TTC549 (cell line): ENCODE data around the gene ARID4A.
A peak's percentile ranks its signal among the peaks of the same experiment; 100 is the strongest.
"Not testable (repeated sequence)": the region's sequence is repeated elsewhere in the genome, so short reads cannot be mapped to it uniquely, and the experiment has no call there.

Experiments
- FAIRE-seq: peaks from 2 replicates; lab custom pipeline; 2012; peaks lifted over from hg19 to GRCh38; lab: Jason Lieb, UNC

The ARID4A gene

DNA sequence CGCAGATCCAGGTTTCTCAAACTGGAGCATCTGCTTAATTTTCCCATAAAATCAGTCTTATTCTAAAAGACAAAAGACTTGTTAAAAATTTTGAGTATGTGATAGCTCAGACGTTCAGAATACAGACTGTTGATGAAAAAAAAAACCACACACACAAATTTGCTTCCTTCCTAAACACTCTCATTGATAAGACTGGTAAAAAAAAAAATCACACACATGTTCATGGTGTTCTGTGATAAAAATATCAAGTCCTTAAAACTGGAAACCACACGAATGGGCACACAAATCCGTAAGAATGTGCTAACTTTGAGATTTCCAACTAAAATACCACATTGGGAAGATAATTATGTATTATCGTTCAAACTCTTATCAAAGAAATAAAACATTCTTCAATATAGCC lies 6.7 kb upstream of the ARID4A start:
- FAIRE-seq = no peak

DNA sequence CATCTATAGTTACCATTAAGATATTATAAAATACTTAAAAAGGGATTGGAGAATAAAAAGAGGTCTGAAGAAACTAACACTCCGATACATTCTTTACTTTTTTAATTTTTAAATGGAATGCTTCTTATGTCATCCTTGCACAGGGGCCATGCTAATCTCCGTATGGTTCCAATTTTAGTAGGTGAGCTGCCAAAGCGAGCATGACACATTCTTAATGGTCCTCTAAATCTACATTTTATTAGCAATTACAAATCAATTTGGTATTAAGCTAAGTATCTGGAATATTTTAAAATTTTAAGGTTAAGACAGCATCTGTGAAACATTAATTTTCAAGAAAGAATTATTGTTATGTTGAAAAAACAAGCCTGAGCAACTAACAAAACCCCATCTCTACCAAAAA lies 6.2 kb upstream of the ARID4A start:
- no peak for FAIRE-seq

GRCh38 chr14:58294201-58294600 lies 4.2 kb upstream of the ARID4A start:
- FAIRE-seq = no peak

DNA sequence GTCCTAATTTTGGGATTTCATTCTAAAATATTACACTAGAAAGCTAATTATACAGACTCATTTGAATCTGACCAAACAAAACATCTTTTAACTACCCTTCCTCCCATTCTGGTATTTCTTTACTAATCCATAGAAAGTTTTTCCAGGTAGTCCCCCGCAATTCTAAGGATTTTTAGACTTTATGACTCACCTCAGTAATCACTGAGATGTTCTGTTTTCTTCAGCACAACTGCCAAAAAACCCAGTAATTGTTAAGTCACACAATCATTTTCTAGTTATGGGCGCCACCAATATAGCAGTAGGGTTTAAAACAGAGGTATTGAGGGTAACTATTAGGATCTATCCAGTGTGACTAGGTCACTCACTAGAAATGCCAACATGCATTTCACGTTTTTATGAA lies 1.6 kb upstream of the ARID4A start:
- FAIRE-seq = no peak

DNA sequence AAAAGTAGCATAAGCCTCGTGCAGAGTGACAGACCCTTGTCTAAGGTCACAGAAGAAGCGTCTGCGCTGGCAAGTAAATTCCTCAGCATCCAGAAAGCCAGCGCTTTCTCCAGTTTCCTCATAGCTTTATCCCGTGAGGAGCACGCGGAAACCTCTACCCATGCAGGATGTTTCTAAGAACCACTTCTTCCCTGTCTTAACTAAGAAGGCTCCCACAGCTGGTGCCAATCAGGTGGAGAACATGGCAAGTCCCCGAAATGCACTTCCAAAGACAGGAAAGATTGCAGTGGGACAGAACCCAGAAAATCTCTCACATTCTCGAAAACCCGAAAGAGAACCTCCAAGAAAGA lies 968 bp upstream of the ARID4A start:
- no peak for FAIRE-seq

DNA sequence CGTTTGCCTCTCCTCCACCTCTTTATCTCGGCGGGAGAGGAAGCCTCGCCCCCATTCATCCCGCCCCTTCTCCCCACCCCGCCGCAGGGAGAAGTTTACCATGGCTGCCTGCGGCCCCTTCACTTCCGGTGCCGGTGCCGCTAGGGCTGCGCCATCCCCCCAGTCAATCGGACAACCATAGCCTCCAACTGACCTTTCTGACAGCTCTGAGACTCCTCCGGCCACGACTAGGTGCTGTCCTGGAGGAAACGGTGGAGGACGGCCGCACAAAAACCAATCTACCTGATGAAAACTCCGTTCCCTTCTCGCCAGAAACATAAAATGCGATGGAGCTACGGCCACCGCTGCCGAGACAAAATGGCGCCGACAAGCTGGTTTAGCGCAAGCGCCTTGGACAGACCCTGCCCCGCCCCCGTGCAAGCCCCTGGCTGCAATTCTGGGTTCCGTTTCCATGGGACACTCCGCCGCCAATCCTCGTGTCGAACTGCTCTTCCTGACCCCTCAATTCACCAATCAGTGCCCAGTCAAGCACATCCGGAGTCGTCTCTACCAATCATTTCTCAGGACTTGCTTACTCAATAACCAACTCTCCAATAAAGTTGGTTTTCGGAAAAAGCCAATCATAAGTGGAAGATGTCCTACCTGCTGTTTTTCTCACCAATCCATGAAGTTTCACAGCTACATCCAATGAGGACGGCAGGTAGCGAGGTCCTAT lies 436 bp upstream of the ARID4A start:
- peak; percentile 99 for FAIRE-seq

- no peak for FAIRE-seq
These were observed 1.3 kb downstream of the ARID4A start for GRCh38 chr14:58299401-58300330.

DNA sequence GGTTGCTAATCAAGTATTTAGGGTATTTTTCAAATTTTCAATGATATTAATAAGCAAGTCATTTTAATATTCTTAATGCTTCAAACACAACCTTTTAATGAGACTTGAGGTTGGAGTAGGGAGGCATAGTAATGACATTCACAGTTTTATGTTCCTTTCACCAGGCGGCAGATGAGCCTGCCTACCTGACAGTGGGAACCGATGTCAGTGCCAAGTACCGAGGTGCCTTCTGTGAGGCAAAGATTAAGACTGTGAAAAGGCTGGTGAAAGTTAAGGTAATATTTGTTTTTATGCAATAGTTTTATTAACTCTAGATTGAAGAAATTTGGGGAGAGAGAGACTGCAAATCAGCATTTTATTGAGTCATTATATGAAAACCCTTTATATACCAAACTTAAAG lies 3.1 kb downstream of the ARID4A start:
- no peak for FAIRE-seq

DNA sequence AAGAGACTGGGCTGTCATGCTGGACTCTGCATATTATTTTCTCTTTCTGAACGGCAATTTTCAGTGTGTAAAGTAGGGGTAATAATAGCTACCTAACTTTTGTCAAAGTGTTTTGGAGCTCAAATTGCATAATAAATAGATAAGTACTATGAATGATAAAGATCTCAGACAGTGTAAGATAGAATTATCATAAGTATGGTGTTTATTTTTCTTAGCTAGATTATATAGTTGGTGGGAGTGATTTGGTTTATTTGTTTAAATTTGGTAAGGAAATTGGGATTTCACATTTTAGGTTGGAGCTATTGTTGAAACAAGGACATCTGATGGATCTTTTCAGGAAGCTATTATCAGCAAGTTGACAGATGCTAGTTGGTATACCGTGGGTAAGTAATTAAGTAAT lies 7.4 kb downstream of the ARID4A start:
- no peak for FAIRE-seq

GRCh38 chr14:58307597-58308316 lies 9.4 kb downstream of the ARID4A start:
- no peak for FAIRE-seq

DNA sequence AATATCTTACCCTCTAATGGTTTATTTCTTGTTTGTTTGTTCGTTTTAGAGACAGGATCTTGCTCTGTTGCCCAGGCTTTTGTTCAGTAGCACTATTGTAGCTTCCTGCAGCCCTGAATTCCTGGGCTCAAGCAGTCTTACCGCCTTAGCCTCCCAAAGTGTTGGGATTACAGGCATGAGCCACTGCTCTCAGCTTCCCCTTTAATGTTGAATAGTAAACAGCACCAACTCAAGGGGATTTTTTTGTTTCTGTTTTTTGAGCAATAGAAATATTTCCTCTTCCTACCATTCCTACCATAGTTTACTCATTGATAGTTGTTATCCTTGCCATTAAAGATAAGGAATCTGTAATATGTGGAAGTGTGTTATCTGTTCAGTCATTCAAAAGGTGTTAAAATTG lies 10.7 kb downstream of the ARID4A start:
- no peak for FAIRE-seq

DNA sequence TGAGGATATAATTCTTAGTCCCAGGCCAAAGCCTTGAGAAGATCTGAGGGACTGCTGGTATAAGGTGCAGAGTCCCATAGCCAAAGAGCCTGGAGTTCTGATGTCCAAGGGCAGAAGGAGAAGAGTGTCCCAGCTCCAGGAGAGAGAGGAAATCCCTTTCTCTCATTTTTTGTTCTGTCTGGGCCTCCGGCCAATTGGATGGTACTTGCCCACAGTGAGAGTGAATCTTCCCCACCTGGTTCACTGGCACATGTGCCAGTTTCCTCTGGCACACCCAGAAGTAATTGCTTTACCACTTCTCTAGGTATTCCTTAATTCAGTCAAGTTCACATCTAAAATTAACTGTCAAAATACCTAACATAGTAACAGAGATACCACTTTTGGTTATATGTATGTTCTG lies 15.3 kb downstream of the ARID4A start:
- FAIRE-seq = no peak

GRCh38 chr14:58315606-58316005 lies 17.3 kb downstream of the ARID4A start:
- FAIRE-seq = no peak

- FAIRE-seq = no peak
These were observed 28.7 kb downstream of the ARID4A start for GRCh38 chr14:58327019-58327418.

GRCh38 chr14:58331111-58331510 lies 32.8 kb downstream of the ARID4A start:
- FAIRE-seq = no peak

DNA sequence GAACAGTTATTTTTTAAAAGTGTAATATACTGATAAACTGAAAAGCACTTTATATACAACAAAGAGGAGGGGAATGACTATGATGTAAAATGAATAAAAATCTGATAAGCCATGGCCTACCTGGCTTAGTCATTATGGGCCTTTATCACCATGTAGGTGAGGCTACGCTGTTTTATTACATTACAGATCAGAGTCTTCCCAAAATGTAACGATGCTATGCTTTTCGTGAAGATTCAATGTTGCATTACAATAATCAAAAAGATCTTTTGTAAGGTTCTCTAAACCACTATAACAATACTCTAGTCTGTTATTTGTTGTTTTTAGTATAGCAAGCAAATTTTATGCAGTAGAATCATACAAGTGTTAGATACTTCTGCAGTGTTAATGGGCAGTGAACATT lies 34.2 kb downstream of the ARID4A start:
- FAIRE-seq = no peak

- not testable (repeated sequence) for FAIRE-seq
These were observed 41.3 kb downstream of the ARID4A start for GRCh38 chr14:58339666-58340065.

DNA sequence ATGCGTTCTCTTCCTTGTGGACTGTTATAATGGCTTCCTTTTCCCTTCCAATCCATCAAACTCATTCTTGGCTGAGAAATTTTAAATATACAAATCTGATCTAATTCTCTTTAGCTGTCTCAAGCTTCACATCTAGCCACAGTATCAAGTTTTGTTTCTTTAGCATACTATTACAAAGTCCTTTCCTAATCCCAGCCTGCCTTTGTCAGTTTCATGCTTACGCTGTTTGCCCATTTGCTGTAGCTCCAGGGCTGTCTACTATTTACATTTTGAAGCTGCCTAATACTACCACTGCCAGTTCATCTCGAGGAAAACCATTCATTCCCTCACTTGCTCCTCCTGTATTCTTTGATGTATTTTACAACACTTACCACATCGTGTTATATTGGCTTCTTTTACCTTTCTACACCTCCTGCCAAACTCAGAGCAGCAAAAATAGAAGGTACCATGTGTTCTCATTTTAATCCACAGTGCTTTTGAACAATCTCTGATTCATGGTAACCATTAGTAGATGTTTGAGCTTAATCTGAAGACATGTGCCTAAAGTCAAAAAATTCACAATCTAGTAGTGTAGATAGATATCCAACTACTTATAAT lies 42.9 kb downstream of the ARID4A start:
- FAIRE-seq = no peak

- not testable (repeated sequence) for FAIRE-seq
These were observed 45.2 kb downstream of the ARID4A start for GRCh38 chr14:58343535-58343934.

- no peak for FAIRE-seq
These were observed 55.4 kb downstream of the ARID4A start for GRCh38 chr14:58353516-58354299.

GRCh38 chr14:58354808-58355207 lies 56.5 kb downstream of the ARID4A start:
- FAIRE-seq = no peak

GRCh38 chr14:58356268-58356667 lies 57.9 kb downstream of the ARID4A start:
- no peak for FAIRE-seq
